Activated naive CD4-positive, alpha-beta T cell treated with anti-CD3 and anti-CD28 coated beads for 36 hours (primary cell): Measurements from ENCODE around the gene TTC39C. TPM values are rescaled to one million over a fixed set of nuclear protein-coding genes. Genes with fewer than 3 reads are reported as not detected.

Experiments used
- CTCF ChIA-PET: fragments of 350-600 bp; sonication (Branson Sonifier 250); formaldehyde crosslinking; loops from one replicate; lab custom pipeline; 2021; ENCODE audit warnings: antibody characterized with exemption; lab: Charles Lee
- DNase-seq: peaks from one replicate; pipeline ENCODE4 v3.0.0-alpha.2; 2020
- H3K27ac Mint-ChIP-seq: one replicate; pipeline ENCODE4 v1.8.0; 2021; ENCODE audit warnings: mild to moderate bottlenecking, mixed read lengths
- H3K27me3 Mint-ChIP-seq: one replicate; pipeline ENCODE4 v1.8.0; 2021; ENCODE audit warnings: low read depth, mixed read lengths
- H3K36me3 Mint-ChIP-seq: one replicate; pipeline ENCODE4 v1.8.0; 2021; ENCODE audit warnings: low read depth, mixed read lengths
- H3K4me1 Mint-ChIP-seq: one replicate; pipeline ENCODE4 v1.8.0; 2021; ENCODE audit warnings: low read depth, mixed read lengths
- H3K4me3 Mint-ChIP-seq: one replicate; pipeline ENCODE4 v1.8.0; 2021; ENCODE audit warnings: mild to moderate bottlenecking, moderate library complexity, mixed read lengths
- H3K9me3 Mint-ChIP-seq: one replicate; pipeline ENCODE4 v1.8.0; 2021; ENCODE audit warnings: mixed read lengths
- intact Hi-C: fragments of 100-400 bp; cut with micrococcal nuclease; formaldehyde crosslinking; loops from one replicate; pipeline ENCODE4 v1.15.1; 2023
- total RNA-seq, 2 experiments: library from RNA; stranded (reverse); gene quantifications; one replicate each; pipeline ENCODE4 v1.2.3, GENCODE V29; 2021

The TTC39C gene
- total RNA-seq, 2 experiments from 2014 or later, result 39.9 to 44.2 TPM

DNA sequence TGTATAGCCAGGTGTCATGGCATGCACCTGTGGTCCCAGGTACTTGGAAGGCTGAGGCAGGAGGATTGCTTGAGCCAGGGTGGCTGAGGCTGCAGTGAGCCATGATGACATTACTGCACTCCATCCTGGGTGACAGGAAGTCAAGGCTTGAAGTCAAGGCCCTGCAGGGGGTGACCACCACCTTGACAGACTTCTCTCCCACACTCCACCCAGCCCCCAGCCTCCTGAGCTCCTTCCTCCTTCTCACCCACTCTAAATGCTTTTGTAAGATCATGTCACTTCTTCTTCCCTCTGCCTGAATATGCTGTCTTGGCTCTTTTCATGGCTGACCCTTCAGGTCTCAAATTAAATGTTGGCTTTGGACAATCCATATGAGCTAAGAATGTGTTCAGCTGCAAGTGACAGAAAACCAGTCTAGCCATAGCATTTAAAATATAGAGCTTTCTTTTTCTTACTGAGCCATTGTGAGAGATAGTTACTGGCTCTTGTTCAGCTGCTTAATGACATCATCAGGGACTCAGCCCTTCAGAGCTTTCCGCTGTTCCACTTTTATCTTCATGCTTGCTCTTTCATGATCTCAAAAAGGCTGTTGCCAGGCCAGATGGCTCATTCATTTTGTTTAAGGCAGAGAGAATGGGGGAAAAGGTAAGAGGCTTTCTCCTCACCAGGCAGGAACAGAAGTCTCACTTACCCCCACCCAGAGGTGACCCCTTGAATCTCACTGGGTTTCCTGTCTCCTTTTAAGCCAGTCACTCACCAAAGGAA lies 36.7 kb upstream of the TTC39C start:
- intact Hi-C loops, result loop anchor here (1.0 kb wide), 2 partner anchors 8 to 98 kb away; no protein-coding TSS in a partner anchor
- Mint-ChIP-seq H3K9me3 (peaks cover 5% of the 10 kb centered on the region), H3K4me1 (peaks cover 22% of the 10 kb centered on the region), H3K27ac (peak overlapping the region; percentile 57), H3K27me3 (no peaks in the 10 kb centered on the region), H3K36me3 (no peaks in the 10 kb centered on the region), H3K4me3 (no peak overlapping the region)
- CTCF ChIA-PET, result interaction anchor here (0.8 kb wide), 1 partner anchor 13 kb away, joined by 4 read pairs; no protein-coding TSS in a partner anchor
- peak; percentile 51 for DNase-seq

DNA sequence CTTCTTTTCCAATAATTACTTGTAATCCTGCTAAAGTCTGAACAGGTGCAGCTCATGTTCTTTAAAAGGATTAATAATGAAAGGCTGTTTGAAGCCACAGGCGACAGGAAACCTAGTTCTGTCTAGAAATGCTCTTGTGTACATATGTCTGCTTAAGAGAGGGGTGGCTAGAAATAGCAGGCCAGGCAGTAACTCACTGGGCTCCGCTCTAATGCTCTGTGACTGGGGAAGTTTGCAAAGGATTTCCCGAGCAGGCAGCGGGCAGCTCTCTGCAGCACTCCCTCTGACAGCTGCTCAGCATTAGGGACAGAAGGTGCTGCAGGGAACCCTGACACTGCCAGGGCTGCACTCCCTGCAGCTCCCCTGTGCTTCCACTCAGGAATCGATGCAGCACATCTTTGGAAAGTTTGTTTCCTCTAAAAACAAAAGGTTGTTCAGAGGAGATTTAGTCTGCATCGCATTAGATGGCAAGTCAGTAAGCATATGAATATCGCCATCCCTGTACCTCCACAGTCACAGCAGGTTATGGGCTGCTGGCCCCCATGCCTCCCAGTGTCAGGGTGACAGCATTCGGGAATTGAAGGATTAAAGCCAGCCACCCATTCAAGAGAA lies 33.1 kb upstream of the TTC39C start:
- CTCF ChIA-PET, result no interaction called here
- Mint-ChIP-seq H3K27me3 (no peaks in the 10 kb centered on the region), H3K27ac (no peak overlapping the region), H3K4me1 (peaks cover 29% of the 10 kb centered on the region), H3K4me3 (no peak overlapping the region), H3K36me3 (no peaks in the 10 kb centered on the region), H3K9me3 (peaks cover 6% of the 10 kb centered on the region)
- intact Hi-C loops, result no loop called here
- DNase-seq, result no peak

DNA sequence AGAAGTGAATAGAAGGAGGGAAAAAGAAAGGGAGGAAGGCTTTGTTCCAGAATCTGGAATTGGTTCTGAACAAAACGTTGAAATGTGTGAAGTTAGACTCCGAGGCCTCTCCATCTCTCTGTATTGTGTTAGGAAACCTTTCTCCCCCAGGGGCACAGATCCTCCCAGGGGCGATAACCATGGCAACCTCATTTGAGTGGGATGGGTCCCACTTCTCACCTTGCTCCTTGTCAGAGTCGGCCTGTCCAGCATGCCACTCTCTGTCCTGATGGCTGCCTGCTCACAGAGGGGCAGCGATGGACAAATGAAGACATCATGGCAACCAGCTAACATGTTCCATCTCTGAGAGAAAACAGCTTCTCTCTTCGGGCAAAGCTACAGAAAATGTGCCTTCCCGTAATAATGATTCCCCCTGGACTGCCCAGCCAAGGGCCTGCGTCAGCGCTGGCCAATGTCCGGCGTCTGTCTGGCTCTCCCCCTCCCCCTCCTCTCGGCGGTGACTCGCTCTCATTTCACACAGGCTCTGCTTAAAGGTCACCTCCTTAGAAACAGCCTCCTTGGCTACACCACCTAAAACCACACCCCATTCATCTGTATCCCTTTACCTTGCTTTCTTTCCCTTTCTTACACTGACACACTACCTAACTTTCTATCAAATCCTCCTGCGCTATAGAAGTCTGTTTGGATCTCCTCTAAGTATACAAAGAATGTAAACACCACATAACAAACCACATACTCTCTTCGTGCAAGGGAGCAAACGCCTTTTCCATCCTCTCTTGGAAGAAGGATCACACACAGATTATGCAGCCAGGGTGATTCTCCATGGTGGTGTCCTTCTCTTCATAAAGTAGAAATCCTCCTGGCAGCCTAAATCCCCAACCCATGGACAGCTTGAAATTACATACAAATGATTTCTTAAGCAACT lies 32.1 kb upstream of the TTC39C start:
- no peak for DNase-seq
- no peaks in the 10 kb centered on the region for H3K27me3 Mint-ChIP-seq
- CTCF ChIA-PET, result interaction anchor here (0.6 to 1.0 kb wide), 3 partner anchors 94 to 169 kb away, joined by 3 to 5 read pairs (median 3); no protein-coding TSS in a partner anchor
- H3K4me3 Mint-ChIP-seq, result no peak overlapping the region
- no peak overlapping the region for H3K27ac Mint-ChIP-seq
- peaks cover 36% of the 10 kb centered on the region for H3K4me1 Mint-ChIP-seq
- H3K36me3 Mint-ChIP-seq, result no peaks in the 10 kb centered on the region
- peaks cover 3% of the 10 kb centered on the region for H3K9me3 Mint-ChIP-seq
- intact Hi-C loops, result no loop called here

DNA sequence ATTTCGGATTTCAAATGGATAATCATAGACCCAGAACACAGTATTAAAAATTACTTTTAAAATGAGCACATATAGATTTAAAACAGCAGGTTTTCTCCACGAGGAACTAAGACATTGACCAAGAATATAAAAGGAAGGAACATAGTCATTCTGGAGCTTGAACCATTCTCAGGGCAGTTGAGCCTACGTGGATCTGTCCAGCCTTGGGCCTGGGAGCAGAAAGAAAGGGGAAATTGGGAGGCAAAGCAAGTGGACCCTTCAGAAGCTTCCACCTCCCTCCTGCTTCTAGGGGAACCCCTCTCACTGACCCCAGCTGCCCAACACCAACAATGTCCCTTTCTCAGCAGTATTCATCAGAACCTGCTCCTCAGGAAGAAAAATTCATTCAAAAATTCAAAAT lies 31.4 kb upstream of the TTC39C start:
- Mint-ChIP-seq H3K4me1 (peaks cover 32% of the 10 kb centered on the region), H3K27ac (no peak overlapping the region), H3K9me3 (peaks cover 3% of the 10 kb centered on the region), H3K36me3 (peaks cover 1% of the 10 kb centered on the region), H3K4me3 (no peak overlapping the region), H3K27me3 (no peaks in the 10 kb centered on the region)
- CTCF ChIA-PET, result interaction anchor here (0.7 to 0.9 kb wide), 2 partner anchors 38 to 168 kb away, joined by 3 read pairs; no protein-coding TSS in a partner anchor
- intact Hi-C loops, result no loop called here
- DNase-seq, result no peak

DNA sequence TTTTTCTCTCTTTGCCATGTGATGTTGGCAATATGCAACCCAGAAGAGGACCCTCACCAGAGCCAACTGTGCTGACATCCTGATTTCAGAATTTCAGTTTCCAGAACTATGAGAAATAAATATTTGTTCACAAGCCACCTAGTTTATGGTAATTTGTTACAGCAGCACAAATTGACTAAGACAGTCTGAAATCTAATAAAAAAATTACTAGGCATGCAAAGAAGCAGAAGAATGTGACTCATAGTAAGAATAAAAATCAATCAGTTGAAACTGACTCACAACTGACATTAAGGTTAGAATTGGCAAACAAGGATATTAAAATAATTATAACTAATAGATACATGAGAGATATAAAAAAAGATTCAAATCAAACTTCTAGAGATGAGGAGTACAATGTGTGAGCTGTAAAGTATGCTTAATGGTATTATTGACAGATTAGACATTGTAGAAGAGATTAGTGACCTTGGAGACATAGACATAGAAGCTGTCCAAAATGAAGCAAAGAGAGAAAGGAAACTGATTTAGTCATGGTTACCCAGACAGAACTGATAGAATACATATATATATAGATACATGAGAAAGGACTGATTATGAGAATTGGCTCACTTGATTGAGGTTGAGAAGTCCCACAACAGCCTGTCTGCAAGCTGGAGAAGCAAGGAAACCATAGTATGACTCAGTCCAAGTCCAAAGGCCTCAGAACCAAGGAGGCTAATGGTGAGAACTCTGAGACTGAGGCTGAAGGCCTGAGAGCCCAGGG lies 27.8 kb upstream of the TTC39C start:
- intact Hi-C loops, result loop anchor here (1.0 to 2.0 kb wide), 4 partner anchors 8 to 76 kb away; no protein-coding TSS in a partner anchor
- peak overlapping the region; percentile 60 for H3K27ac Mint-ChIP-seq
- peaks cover 3% of the 10 kb centered on the region for H3K9me3 Mint-ChIP-seq
- peaks cover 1% of the 10 kb centered on the region for H3K36me3 Mint-ChIP-seq
- H3K4me1 Mint-ChIP-seq, result peaks cover 46% of the 10 kb centered on the region
- CTCF ChIA-PET, result interaction anchor here (1.5 kb wide), 1 partner anchor 15 kb away, joined by 4 read pairs; no protein-coding TSS in a partner anchor
- H3K27me3 Mint-ChIP-seq, result no peaks in the 10 kb centered on the region
- DNase-seq, result peak; percentile 25
- H3K4me3 Mint-ChIP-seq, result no peak overlapping the region

DNA sequence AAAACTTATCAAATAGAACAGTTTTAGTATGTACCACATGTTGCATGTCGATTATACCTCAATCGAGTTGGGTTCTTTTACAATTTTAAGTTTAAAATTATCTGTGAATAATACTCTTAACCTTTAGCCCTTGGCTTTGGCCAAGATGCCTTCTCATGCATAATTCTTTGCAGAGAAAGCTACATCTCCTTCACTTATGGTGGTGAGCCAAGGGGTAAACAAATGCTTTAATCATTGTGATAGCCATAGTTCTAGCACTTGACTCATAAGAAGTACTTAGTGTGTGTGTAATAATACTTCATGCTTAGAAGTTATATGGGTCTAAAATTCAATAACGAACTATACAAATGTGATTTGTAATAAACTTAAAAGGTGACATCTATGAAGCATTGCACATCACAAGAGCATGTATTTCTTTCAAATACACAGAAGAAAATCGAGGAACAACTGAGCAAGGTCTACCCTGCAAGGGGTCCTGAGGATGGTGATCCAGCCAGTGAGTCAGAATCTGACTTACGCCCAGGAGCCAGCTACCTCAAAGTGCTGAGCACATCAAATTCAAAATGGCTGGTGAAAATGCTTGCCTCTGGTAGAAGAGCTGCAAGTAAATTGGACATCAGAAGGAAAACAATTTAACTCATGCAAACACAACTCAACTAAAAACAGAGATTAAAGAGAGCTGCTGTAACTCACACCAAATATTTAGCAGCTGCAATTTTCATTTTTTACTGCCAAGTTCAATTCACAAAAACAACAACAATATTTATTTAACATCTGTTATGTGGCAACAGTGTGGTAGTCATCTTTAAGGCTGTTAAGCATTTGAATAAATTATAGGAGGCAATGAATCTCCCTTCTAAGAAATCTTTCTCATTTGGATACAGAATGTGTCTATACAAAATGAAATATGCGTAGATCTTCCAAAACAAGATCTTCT lies 23.8 kb upstream of the TTC39C start:
- intact Hi-C loops, result no loop called here
- H3K9me3 Mint-ChIP-seq, result peaks cover 3% of the 10 kb centered on the region
- H3K27me3 Mint-ChIP-seq, result no peaks in the 10 kb centered on the region
- H3K4me3 Mint-ChIP-seq, result no peak overlapping the region
- H3K36me3 Mint-ChIP-seq, result peaks cover 1% of the 10 kb centered on the region
- H3K4me1 Mint-ChIP-seq, result peaks cover 66% of the 10 kb centered on the region
- CTCF ChIA-PET, result interaction anchor here (0.6 to 1.2 kb wide), 3 partner anchors 13 to 287 kb away, joined by 3 to 4 read pairs (median 3); no protein-coding TSS in a partner anchor
- no peak overlapping the region for H3K27ac Mint-ChIP-seq
- DNase-seq, result no peak

DNA sequence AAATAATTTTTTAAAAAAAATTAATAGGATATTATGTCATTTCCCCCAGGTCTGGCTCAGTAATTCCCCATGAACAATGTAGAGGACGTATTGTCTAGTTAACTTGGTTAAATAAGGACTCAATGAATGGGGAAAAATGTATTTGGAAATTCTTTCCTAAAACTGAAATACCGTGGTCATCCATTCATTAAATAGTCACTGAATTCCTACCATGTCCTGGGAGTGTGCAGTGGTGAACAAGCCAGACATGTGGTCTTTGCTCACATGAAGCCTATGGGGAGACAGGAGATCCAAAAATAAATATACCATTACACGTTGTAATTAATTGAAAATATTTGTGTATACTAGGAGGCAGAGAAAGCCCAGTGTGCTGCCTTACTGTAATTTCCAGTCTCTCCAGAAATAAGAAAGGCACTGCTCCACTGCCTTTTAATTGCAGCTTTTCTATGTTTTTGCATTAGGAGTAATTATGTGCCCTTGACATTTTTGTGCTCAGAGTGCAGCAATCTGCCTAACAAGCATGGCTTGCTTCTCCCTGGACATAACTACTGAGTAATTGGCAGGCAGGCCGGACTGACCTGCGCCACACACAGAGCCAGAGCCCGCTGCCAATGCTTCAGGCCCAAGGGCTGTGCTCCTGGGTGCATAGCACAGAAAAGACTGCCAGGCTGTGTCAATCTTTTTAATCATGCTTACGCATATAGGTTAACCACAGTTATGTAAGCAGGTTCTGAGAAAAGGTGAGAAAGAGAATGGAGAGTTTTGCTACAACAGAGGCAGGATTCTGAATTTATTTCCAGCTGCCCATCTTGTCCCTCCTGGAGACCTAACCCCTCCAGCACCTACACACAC lies 22.2 kb upstream of the TTC39C start:
- peak; percentile 58 for DNase-seq
- H3K36me3 Mint-ChIP-seq, result peaks cover 1% of the 10 kb centered on the region
- no peak overlapping the region for H3K27ac Mint-ChIP-seq
- no peaks in the 10 kb centered on the region for H3K27me3 Mint-ChIP-seq
- CTCF ChIA-PET, result interaction anchor here (0.7 kb wide), 1 partner anchor 13 kb away, joined by 3 read pairs; no protein-coding TSS in a partner anchor
- no peak overlapping the region for H3K4me3 Mint-ChIP-seq
- H3K9me3 Mint-ChIP-seq, result no peaks in the 10 kb centered on the region
- peaks cover 50% of the 10 kb centered on the region for H3K4me1 Mint-ChIP-seq
- intact Hi-C loops, result loop anchor here (1.0 to 2.0 kb wide), 3 partner anchors 19 to 26 kb away; no protein-coding TSS in a partner anchor

DNA sequence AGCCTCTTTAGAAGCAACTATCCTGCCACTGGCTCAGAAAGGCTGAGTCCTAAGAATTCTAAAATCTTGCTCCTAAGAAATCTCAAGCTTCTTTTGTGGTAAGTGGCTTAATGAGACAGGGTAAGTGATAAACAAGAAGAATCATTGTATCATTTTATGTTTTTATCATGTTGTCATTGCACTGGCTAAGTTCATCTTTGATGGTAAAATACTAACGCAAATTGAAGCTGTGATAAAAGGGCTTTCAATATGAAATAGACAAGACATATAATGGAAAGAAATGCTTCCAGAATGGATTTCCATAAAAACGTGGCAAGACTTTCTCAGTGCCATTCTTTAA lies 21.6 kb upstream of the TTC39C start:
- CTCF ChIA-PET, result interaction anchor here (0.6 kb wide), 1 partner anchor 81 kb away, joined by 3 read pairs; no protein-coding TSS in a partner anchor
- intact Hi-C loops, result loop anchor here (1.0 to 2.0 kb wide), 3 partner anchors 18 to 26 kb away; no protein-coding TSS in a partner anchor
- Mint-ChIP-seq H3K36me3 (peaks cover 1% of the 10 kb centered on the region), H3K4me1 (peaks cover 45% of the 10 kb centered on the region), H3K9me3 (no peaks in the 10 kb centered on the region), H3K27me3 (no peaks in the 10 kb centered on the region), H3K4me3 (no peak overlapping the region), H3K27ac (no peak overlapping the region)
- no peak for DNase-seq

DNA sequence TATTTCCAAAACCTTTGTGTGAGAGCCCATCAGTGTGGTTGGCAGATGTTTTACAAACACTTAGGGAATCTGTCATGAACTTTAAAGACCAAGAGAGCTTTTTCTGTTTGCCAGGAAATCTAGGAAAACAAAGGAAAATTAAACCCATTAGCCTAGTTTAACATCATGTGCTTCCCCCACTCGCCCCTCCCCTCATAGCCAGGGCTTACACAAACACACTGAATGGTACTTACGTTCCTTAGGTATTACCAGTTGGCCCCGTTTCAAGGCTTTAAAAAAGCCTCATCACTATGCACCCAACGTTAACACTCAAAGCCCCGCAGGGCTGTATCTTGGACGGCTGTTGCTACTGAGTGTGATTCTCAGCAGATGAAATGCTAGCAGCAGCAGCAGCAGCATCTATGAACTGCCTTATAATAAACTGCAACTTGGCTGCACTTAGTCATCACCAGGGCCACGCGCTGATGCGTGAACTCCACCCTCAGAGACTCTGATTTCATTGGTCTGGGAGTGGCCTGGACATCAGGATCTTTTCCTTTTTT lies 20.1 kb upstream of the TTC39C start:
- intact Hi-C loops, result no loop called here

More for the DNA sequence above, 20.1 kb upstream of the TTC39C start:
- H3K36me3 Mint-ChIP-seq, result no peaks in the 10 kb centered on the region
- CTCF ChIA-PET, result interaction anchor here (0.6 to 0.7 kb wide), 3 partner anchors 14 to 365 kb away, joined by 3 to 5 read pairs (median 3); no protein-coding TSS in a partner anchor
- H3K9me3 Mint-ChIP-seq, result no peaks in the 10 kb centered on the region
- H3K27me3 Mint-ChIP-seq, result no peaks in the 10 kb centered on the region
- H3K4me1 Mint-ChIP-seq, result peaks cover 45% of the 10 kb centered on the region
- DNase-seq, result no peak
- no peak overlapping the region for H3K4me3 Mint-ChIP-seq
- no peak overlapping the region for H3K27ac Mint-ChIP-seq
